HG03159 (cell line): ENCODE results near the gene RANBP1.
A peak's percentile ranks its signal among the peaks of the same experiment; 100 is the strongest.
"Not testable (repeated sequence)": the region's sequence is repeated elsewhere in the genome, so short reads cannot be mapped to it uniquely, and the experiment has no call there.

Experiments used
- ATAC-seq: cut with Tn5 transposase; IDR thresholded peaks from one replicate; pipeline ENCODE4 v1.9.1; 2021; ENCODE audit warnings: mild to moderate bottlenecking, moderate library complexity; ENCODE audit not compliant: unreplicated experiment

RANBP1 gene

DNA sequence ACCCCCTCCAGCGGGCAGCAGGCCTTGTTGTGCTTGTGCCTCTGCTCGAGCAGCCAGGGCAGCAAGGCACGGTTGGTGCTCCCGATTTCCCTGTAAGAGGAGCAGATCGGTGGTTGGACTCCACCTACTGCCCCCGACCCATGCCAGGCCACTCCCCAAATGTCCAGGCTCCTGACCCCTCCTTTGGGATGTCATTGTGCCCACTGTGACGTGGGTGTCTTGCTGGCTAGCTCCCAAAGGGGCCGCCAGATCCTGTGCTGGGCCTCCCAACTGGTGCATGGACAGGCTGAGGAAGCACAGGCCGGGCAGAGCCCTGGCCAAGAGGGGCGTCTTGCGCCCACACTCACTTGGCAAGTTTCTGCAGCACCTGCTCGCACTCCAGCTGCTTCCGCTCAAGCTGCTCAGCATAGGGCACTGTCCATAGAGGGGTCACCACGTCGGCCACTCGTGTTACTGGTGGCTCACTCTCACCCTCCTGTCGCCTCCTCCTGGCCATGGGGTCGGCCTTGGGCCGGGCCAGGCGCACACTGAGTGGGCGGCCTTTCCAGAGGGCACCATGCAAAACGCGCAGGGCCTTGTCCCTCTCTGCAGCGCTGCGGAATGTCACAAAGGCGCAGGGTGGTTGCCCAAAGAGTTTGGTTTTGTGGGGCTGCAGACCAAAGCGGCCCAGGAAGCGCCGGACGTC lies at the start of gene RANBP1:
Gene RANBP1 (plus strand): TSS at position 414 of the 685 bp plus-strand sequence. CDS start 81 bp downstream, at position 495.
- no peak for ATAC-seq

DNA sequence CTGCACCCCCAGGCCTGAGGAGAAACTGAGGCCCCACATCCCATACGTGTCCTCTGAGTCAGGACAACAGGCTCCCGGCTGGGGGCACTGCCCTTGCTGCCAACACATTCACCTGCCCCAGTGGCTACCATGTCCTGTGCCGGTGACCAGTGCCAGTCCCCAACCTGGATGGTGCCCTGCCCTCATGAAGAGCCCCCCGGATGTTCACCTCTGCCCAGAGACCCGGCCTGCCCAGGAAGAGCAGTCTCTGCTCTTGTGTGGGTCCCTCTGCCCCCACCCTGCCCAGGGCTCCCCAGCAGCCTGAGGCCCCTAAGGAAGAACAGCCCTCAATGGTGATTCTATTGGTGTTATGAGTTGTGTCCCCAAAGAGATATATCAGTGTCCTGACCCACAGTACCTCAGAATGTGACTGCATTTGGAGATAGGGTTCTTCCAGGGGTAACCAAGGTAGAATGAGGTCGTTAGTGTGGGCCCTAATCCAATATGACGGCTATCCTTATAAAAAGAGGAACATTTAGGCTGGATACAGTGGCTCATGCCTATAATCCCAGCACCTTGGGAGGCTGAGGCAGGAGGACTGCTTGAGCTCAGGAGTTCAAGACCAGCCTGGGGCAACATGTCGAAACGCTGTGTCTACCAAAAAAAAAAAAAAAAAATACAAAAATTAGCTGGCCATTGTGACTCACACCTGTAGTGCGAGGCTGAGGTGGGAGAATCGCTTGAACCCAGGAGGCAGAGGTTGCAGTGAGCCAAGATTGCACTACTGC lies 49.1 kb upstream of the RANBP1 start:
- ATAC-seq, result no peak

DNA sequence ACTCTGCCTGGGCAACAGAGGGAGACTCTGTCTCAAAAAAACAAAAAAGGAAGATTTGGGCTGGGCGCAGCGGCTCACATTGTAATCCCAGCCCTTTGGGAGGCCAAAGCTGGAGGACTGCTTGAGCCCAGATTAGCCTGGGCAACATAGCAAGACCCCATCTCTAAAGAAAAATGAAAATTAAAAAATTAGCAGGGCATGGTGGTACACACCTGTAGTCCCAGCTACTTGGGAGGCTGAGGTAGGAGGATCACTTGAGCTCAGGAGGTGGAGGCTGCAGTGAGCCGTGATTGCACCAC lies 48.6 kb upstream of the RANBP1 start:
- ATAC-seq, result not testable (repeated sequence)

DNA sequence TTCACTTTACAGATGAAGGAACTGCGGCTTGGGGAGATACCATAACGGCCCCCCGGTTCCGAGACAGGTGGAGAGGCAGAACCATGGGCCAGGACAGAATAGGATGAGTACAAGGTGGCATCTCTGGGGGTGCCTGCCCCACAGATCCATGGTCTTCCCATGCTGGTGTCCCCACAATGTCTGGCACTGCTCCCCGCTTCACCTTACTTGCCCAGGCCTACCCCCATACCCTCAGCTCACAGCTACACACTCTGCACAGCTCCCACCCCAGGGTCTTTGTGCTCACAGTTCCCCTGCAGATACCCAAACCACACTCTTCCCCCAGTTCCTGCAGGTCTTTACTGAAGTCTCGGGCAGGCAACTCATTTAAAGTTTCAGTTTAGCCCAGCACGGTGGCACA lies 47.3 kb upstream of the RANBP1 start:
- ATAC-seq, result no peak

DNA sequence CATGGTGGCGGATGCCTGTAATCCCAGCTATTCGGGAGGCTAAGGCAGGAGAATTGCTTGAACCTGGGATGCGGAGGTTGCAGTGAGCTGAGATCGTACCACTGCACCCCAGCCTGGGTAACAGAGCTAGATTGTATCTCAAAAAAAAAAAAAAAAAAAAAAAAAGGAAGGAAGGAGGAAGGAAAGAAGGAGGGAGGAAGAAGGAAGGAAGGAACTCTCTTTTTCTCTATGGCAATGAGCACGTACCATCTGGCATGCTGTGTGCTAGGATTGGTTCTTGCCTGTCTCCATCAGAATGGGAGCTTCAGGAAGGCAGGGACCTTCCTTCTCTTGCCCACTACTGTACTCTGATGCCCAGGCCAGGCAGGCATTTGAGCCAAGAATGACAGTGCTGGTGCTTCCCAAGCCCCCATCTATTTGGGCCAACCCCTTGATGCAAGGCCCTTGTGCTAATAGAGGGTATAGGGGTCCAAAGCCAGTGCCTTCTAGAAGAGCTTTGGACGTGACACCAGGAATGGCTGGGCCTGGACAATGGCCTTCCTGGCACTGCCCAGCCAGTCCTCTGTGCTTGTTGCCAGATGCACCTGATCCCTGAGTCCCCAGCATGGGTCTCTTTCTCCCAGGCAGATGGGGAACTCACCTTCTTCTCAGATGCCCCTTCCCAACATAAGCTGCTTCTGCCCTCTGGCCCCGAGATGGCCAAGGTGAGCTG lies 46.4 kb upstream of the RANBP1 start:
- no peak for ATAC-seq

DNA sequence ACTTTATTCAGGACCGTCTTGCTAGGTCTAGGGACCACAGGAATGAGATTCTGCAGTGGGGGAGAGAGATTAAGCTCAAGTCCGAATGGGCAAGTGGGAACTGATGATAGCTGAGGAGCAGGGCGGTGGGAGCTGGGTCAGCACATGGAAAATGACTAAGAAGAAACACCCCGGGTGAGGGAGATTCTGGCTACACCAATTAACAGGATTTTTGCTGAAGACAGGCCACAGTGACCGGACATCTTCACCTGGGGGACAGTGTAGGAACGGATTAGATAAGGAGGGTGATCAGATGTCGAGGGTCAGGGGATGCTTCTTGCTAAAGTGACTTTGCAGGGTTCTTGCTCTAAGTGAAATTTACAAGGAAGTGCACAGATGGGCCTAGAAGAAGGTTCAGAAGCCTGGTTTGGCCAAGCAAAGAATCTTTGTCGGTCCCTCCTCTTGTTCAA lies 44.4 kb upstream of the RANBP1 start:
- ATAC-seq, result no peak

DNA sequence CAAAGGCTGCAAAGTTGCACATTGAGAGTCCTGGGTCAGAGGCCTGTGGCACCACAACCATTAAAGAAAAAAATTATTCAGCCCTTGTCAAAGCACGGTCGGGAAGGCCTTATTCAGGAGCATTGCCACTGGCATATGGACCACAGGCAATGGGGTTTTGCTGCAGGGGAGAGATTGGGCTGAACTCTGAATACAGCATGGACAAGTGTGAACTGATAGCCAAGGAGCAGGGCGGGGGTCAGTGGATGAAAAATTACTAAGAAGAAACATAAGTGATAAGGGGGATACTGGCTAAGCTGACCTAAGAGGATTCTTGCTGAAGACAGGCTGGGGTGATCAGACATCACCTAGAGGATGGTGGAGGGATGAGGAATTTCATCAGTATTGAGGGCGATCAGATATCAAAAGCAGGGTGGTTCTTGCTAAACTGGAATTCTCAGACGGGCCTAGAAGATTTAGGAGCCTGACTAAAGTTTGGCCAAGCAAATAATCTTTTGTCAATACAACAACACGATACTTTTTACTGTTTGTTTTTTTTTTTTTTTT lies 39.2 kb upstream of the RANBP1 start:
- no peak for ATAC-seq

DNA sequence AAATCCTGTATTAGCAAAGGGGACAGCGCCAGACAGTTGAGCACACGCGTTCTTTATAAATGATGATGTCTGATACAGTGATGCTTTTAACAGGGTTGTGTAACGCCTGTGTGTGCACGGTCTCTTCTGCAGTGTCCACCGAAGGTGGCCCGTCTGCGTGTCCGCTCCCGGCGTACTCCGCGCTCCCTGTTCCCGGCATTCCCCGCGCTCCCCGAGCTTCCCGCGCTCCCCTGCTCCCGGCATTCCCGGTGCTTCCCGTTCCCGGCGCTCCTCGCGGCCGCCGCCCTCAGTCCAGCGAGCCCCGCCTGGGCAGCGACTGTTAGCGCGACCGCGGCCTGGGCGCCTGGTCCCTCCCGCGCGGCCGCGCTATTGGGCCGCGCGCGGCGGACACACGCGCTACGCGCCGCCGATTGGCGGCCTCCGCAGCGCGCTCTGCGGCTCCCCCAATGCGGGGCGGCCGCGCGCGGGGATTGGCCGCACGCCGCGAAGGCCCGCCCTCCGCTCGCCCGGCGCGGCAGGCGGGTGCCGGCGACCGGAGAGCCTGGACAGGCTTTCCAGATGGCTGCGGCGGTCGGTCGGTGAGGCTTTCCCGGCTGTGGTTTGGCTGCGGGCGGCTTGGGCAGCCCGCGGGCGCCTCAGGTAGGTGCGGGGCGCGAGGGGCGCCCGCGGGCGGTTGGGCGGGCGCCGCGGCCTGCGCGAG lies 36.0 kb upstream of the RANBP1 start, which contains the start of gene DGCR8:
Gene DGCR8 (plus strand): TSS at position 497 of the 700 bp plus-strand sequence. CDS start 5,723 bp downstream, outside the sequence.
- peak; percentile 82 for ATAC-seq

DNA sequence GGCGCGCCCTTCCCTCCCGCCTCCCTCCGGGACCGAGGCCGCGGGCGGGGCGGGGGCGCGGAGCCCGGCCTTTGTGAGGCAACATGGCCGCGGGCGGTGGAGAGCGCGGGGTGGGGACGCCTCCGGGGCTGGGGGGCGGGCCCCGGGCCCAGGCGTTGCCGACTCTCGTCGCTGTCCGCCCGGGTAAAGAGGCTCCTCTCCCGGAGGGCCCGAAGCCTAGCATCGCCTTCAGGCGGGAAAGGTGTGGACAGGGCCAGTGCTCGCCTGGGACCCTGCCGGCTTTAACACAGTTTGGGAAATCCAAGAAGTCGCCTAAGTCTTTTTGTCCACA lies 35.5 kb upstream of the RANBP1 start:
- ATAC-seq, result peak; percentile 55

DNA sequence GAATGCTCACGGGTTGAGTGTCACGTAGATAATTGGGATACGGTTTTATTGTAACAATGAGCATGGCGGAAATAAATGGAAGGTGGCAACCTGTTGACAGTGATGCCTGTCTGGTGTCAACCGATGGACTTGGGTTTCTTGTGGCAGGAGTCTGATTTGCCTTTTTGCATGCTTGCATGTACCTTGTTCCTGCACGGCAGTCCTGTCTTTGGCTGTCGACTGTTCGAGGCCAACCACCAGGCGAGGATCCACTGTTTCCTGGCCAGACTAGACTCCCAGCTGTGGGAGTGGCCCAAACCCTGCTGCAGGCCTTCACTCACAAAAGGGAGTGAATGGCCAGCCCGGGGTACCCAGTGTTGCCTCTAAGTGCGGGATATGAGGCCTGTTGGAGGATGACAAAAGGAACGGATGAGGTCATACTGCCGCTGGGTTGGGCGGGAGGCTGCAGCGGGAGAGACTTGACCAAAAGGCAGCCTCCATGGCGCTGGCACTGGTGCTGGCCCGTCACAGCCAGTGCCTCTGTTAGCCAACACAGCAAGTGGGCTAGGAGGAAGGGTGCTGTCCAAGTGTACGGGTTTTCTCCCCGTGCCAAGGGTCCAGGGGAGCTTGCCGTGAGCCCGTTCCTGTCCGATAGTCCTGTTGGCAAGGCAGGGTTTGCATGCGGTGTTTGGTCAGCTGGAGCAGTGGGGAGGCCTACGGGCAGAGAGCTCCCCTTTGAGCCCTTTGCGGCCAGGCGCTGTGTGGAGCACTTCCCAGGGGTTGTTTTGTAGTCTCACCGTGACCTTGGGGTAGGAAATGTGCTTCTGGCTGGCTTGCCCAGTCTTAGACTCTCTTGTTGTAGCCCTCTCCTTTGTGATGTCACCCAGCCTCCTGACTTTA lies 34.9 kb upstream of the RANBP1 start:
- no peak for ATAC-seq

DNA sequence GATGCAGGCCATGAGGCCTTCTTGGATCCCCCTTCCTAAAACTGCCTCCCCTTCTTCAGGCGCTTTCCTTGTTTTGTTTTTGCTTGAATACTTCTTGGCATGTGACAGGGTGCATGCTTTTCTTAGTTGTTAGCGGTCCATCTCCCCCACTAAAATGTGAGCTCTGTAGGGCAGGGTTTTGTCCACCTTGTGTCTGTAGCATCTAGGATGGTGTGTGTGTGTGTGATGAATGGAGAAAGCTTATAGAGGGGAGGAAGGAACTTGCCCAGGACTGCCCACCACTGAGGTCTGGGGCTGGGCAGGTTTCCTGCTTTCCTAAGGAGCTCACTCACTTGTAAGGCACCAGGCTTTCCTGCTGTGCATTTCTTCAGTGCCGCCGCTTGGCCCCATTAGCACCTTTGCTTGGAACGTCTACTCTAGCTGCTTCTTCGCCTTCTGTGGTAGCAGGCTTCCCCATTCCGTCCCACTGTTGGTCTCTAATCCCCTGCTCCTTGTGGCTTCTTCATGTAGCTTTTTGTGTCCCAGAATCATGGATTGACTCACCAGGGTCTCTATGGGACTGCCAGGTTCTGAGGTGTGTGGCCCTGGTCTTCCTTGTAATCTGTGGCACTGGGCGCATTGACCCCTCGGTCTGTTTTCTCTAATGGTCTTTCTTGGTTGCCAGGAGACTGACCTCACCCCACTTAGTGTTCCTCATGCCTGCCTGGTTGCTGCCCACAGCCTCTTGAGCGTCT lies 32.6 kb upstream of the RANBP1 start:
- ATAC-seq, result no peak

DNA sequence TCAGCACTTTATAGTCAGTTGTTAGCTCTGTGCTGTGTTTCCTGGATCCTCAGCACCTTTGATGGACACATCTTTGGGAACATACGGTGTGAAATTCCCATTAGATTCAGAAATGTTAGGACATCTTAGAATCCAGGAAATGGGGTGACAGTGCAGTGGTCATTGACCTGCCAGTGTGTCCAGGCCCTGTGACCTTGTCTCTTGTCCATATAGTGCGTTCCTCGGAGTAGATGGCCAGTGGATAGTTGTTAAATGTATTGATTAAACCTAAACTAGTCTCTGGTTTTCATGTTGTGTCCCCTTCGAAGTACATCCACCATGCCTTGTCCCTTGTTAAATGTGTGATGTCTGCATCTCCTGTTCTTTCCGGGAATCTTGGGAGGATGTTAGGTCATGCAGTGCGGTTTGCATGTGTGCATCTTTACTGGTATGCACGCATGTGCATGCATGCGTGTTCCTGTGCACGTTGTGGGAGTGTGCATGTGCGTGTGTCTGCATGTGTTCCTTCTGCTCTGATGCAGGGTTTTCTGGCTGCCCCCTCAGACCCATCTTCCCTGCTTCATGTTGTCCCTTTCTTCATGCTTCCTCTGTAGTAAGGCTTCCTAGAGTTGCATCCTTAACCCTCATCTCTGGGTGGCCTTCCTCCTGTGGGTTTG lies 31.9 kb upstream of the RANBP1 start:
- ATAC-seq, result no peak

DNA sequence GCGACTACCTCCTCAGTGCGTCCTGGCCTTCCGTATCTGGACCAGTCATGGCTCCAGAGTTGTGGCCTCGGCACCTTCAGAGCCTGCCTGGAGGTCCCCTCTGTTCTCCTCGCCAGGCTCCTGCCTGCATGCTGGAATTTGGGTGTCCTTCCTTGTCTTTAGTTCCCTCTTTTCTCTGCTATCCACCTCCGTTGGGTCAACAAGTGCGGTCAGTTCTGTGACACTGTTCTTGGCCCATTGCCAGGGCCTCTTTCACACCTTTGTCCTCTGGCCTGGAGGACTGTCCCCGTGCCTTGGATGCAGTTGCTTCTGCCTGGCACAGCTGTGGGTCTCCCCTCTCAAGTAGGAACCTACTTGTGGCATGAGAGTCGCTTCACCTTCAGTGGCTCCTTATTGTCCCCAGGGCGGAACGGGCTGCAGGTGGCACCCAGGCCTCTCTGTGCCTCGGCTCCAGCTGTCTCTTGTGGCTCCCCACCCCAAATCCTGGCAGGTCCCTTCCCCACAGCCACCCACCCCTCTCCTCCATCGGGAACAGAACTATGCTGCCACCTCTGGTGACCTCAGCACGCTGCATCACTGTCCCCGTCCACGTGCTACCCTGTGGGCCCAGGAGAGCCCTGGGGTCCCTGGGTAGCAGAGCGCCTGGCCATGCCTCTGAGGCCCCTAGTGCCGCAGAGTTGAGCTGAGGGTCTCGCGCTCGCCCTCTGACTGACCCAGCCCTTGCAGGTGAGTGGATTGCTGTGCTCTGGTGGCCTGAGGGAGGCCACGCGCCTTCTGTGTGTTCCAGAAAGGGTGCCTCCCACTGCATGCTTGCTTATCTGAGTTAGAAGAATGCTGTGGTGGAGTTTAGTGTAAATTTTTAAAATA lies 31.1 kb upstream of the RANBP1 start:
- ATAC-seq, result no peak

DNA sequence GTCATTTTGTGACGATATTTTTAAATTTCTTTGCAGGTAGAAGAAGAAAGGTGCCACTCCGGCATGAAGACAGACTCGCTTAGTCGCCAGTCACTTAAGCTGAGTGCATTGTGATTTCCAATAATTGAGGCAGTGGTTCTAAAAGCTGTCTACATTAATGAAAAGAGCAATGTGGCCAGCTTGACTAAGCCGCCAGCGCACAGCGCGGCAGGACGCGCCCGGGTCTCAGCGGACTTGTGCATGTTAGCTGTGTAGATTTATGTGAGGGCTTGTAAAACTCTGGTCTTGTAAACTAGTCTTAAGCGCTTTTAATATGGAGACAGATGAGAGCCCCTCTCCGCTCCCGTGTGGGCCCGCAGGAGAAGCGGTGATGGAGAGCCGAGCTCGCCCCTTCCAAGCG lies 30.3 kb upstream of the RANBP1 start:
- ATAC-seq, result no peak

DNA sequence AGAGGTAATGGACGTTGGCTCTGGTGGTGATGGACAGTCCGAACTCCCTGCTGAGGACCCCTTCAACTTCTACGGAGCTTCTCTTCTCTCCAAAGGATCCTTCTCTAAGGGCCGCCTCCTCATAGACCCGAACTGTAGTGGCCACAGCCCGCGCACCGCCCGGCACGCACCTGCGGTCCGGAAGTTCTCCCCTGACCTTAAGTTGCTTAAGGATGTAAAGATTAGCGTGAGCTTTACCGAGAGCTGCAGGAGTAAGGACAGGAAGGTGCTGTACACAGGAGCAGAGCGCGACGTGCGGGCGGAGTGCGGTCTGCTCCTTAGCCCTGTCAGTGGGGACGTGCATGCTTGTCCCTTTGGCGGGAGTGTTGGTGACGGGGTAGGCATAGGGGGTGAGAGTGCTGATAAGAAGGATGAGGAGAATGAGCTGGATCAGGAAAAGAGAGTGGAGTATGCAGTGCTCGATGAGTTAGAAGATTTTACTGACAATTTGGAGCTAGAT lies 29.8 kb upstream of the RANBP1 start:
- ATAC-seq, result no peak

DNA sequence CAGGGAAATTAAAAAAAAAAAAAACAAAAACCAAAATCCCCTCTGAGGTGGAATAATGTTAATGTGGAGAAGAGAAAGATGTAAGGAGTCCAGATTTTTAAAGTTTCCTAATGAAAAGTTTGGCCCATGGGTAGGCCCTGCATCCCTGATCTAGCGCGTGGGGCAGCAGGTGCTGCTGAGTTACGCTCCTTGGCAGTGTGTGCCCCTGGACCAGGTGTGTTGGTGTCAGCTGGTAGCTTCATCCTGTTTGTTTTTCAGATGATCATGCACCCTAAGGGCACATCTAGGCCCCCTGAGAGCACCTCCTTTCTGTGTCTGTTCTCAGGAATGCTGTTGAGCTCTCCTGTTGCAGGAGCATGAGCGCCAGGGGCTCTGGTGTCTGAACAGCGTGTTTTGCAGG lies 29.1 kb upstream of the RANBP1 start:
- no peak for ATAC-seq

DNA sequence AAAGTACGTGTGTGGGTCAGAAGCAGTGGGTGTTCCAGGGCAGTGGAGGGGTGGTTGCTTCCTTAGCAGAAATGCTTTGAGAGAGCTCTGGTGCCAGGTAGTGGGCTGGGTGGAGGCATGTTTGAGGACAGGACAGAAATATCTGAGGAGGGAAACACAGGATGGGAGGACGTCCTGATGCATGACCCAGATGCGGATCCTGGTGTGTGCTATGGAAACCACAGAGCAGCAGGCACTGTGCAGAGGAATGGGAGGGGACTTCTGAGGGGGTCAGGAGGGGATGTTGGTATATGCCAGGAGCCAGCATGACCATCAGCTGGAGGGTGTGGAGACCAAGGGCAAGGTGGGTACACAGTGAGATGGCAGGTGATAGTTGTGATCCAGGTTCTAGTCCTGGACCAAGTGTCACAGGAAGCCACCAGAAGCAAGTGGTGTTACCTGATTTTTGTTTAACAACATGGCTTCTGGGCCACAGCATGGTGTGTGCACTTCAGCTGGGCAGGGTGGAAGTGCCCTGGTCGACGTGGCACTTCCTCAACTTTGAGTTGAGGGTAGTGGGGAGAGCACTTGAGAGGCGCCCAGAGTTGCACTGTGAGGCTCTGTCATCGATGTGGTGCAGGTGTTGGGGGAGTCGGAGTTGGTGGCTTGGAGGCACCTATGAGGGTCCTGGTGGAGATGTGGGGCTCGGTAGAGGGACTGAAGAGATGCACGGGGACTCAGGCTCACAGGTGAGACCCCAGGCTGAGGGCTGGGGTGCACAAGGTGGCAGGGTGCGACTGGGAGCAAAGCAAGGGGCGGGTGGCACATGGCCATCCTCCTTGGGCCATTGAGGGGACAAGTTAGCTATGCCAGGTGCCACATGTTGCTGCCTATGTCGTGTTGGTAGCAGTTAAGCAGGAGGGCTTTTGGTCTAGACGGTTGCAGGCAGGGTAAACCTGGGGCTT lies 28.3 kb upstream of the RANBP1 start:
- ATAC-seq, result no peak
